Body of pancreas (tissue), 4 donors: ENCODE results near the gene TRIM17.

Source experiments
- POLR2A ChIP-seq, 3 donors: fragments of 450-650 bp; IDR thresholded peaks; one replicate each; pipeline ENCODE4 v1.6.1; 2016; ENCODE audit warnings: antibody characterized with exemption in 3 of 3, mild to moderate bottlenecking in 2 of 3
- TF ChIP-seq, protein P1 (sequence below), 7 experiments: fragments of 450-650 bp in 4 of 7; fragments of 200-600 bp in 3 of 7; sonication (generic) in 3 of 7; IDR thresholded peaks; one replicate each; pipeline ENCODE4 v1.5.1; 2016 to 2019; ENCODE audit warnings: antibody characterized with exemption in 7 of 7

DNA sequence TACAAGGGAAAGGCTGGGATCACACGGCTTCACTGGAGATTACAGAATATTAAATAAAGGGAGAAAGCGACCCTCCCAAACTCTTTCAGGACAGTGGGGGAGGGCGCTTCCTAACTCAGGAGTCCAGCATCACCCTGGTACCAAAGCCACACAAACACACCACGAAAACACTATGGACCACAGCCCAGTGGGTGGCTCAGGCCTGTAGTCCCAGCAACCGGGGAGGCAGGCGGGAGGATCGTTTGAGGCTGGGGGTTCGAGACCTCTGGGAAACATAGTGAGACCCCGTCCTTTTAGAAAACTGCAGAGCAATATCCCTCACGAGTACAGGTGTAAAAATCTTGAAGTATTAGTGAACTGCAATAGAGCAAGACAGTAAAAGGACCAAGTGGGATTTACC, 26.0 kb downstream of the TRIM17 start:
- TF ChIP-seq, protein P1, sequence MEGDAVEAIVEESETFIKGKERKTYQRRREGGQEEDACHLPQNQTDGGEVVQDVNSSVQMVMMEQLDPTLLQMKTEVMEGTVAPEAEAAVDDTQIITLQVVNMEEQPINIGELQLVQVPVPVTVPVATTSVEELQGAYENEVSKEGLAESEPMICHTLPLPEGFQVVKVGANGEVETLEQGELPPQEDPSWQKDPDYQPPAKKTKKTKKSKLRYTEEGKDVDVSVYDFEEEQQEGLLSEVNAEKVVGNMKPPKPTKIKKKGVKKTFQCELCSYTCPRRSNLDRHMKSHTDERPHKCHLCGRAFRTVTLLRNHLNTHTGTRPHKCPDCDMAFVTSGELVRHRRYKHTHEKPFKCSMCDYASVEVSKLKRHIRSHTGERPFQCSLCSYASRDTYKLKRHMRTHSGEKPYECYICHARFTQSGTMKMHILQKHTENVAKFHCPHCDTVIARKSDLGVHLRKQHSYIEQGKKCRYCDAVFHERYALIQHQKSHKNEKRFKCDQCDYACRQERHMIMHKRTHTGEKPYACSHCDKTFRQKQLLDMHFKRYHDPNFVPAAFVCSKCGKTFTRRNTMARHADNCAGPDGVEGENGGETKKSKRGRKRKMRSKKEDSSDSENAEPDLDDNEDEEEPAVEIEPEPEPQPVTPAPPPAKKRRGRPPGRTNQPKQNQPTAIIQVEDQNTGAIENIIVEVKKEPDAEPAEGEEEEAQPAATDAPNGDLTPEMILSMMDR (IDR thresholded peaks at IDR 0.05): no peak
- TF ChIP-seq POLR2A (IDR thresholded peaks at IDR 0.05): no peak
